Common myeloid progenitor, CD34-positive (primary cell): ENCODE results near the gene AK4.
"Not testable (repeated sequence)": the region's sequence is repeated elsewhere in the genome, so short reads cannot be mapped to it uniquely, and the experiment has no call there.

Experiments
- CTCF ChIA-PET: fragments of 350-600 bp; sonication (Branson Sonifier 250); formaldehyde crosslinking; loops from one replicate; lab custom pipeline; 2021; ENCODE audit warnings: antibody characterized with exemption; lab: Charles Lee
- POLR2A ChIA-PET: fragments of 350-600 bp; sonication (Branson Sonifier 250); formaldehyde crosslinking; loops from one replicate; lab custom pipeline; 2021; ENCODE audit warnings: antibody characterized with exemption; lab: Charles Lee
- DNase-seq, 3 donors: peaks; one replicate each; pipeline versions ENCODE4 v3.0.0 to v3.0.0-alpha.2; 2013
- H3K27ac ChIP-seq, 2 experiments: 1 replicate in 1 of 2; 2 replicates in 1 of 2; pipeline ENCODE4 v1.7.0; 2013; ENCODE audit warnings: inconsistent platforms in 2 of 2, low read length in 2 of 2, mild to moderate bottlenecking in 2 of 2, low read depth in 1 of 2, moderate library complexity in 1 of 2; ENCODE audit not compliant: severe bottlenecking in 2 of 2, insufficient read depth in 1 of 2, poor library complexity in 1 of 2
- H3K27me3 ChIP-seq, 5 experiments: replicated peaks in 2 of 5; 1 replicate in 3 of 5; 2 replicates in 2 of 5; pipeline versions ENCODE4 v1.6.1 to v1.7.0; 2013; ENCODE audit warnings: low read length in 4 of 5, mild to moderate bottlenecking in 2 of 5, moderate library complexity in 2 of 5, inconsistent platforms in 1 of 5; ENCODE audit not compliant: insufficient read depth in 5 of 5, control insufficient read depth in 4 of 5
- H3K36me3 ChIP-seq, 4 experiments: 1 replicate in 2 of 4; 2 replicates in 2 of 4; pipeline versions ENCODE4 v1.6.1 to v1.7.0; 2013; ENCODE audit warnings: low read length in 3 of 4, control low read depth in 1 of 4, mild to moderate bottlenecking in 1 of 4; ENCODE audit not compliant: control insufficient read depth in 4 of 4, insufficient read depth in 4 of 4
- H3K4me1 ChIP-seq, 4 experiments: 1 replicate in 3 of 4; 2 replicates in 1 of 4; pipeline versions ENCODE4 v1.6.1 to v1.7.1; 2013; ENCODE audit warnings: low read length in 3 of 4, mild to moderate bottlenecking in 3 of 4, control low read depth in 1 of 4, inconsistent platforms in 1 of 4, moderate library complexity in 1 of 4; ENCODE audit not compliant: control insufficient read depth in 4 of 4, insufficient read depth in 4 of 4; ENCODE audit errors: control extremely low read depth in 1 of 4
- H3K4me3 ChIP-seq, 7 experiments: 1 replicate in 4 of 7; 2 replicates in 3 of 7; pipeline versions ENCODE4 v1.5.1 to v1.7.0; 2013; ENCODE audit warnings: mild to moderate bottlenecking in 7 of 7, low read length in 6 of 7, moderate library complexity in 6 of 7, inconsistent platforms in 2 of 7, low read depth in 2 of 7, control low read depth in 1 of 7; ENCODE audit not compliant: insufficient read depth in 4 of 7, control insufficient read depth in 1 of 7; ENCODE audit errors: extremely low read depth in 1 of 7
- H3K9me3 ChIP-seq, 5 experiments: 1 replicate in 4 of 5; 2 replicates in 1 of 5; pipeline versions ENCODE4 v1.6.1 to v1.7.1; 2013; ENCODE audit warnings: low read length in 4 of 5, mild to moderate bottlenecking in 2 of 5, inconsistent platforms in 1 of 5, low read depth in 1 of 5, moderate library complexity in 1 of 5; ENCODE audit not compliant: control insufficient read depth in 4 of 5, insufficient read depth in 2 of 5; ENCODE audit errors: control extremely low read depth in 1 of 5
- WGBS: methylation state at CpG from one replicate; pipeline ENCODE4 v1.1.5; 2013; ENCODE audit not compliant: insufficient coverage; 5-methylcytosine and 5-hydroxymethylcytosine counted together

The AK4 gene

DNA sequence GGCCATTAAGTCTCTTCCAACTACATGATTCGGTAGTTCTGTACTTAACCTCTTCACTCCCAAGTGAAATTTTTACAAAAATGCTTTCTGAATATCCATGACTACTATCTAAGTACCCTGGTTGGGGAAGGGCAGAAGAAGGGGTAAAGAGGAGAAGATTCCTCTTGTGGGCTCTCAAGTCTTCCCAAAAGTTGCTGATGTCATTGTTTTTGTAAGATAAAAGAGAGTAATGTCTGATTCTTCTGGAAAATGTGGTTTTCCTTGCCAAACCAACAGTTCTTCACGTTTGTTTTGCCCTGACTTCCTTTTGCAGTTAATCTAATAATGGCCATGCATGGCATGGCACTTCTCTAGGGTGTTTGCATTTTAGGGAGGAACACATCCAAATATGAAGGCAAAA, 34.7 kb upstream of the AK4 start:
- H3K9me3 ChIP-seq = peaks cover 0 to 6% (median 2%) of the 10 kb centered on the region in 5 experiments
- ChIA-PET POLR2A (no interaction called here), CTCF (no interaction called here)
- H3K36me3 ChIP-seq = no peaks in the 10 kb centered on the region
- 0% methylated on average over 1 of the region's 2 CpGs for WGBS
- peaks cover 0 to 21% (median 11%) of the 10 kb centered on the region in 4 experiments for H3K4me1 ChIP-seq
- H3K27ac ChIP-seq = no peak overlapping the region
- peak overlapping the region in 2 of 7 experiments; percentile 6 to 26 for H3K4me3 ChIP-seq
- DNase-seq = peak; percentile 6 to 31 (median 13)
- no peaks in the 10 kb centered on the region for H3K27me3 ChIP-seq

DNA sequence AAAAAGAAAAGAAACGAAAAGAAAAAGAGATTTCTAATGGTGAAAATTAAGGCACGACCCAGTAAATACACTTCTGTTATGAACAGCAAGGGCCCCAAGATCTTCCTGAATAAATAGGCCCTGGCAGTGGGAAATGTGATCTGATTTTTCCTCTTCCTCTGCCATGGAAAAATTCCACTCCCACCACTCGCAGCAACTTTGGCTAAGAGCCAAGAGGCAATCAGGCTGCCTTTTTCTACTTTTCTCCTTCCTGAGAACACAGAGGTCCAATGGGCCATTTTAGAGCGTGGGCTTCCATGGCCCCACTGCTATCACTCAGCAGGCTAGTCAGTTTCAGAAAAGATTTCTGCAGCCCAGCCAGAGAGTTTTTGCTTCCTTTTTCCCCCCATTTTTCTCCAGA, 33.7 kb upstream of the AK4 start:
- WGBS = 70% methylated on average over 2 of the region's 4 CpGs
- no peak overlapping the region for H3K27ac ChIP-seq
- H3K27me3 ChIP-seq = no peaks in the 10 kb centered on the region
- H3K4me1 ChIP-seq = peaks cover 0 to 21% (median 11%) of the 10 kb centered on the region in 4 experiments
- ChIA-PET POLR2A (no interaction called here), CTCF (no interaction called here)
- peaks cover 0 to 6% (median 2%) of the 10 kb centered on the region in 5 experiments for H3K9me3 ChIP-seq
- no peak for DNase-seq
- no peak overlapping the region for H3K4me3 ChIP-seq
- H3K36me3 ChIP-seq = no peaks in the 10 kb centered on the region

DNA sequence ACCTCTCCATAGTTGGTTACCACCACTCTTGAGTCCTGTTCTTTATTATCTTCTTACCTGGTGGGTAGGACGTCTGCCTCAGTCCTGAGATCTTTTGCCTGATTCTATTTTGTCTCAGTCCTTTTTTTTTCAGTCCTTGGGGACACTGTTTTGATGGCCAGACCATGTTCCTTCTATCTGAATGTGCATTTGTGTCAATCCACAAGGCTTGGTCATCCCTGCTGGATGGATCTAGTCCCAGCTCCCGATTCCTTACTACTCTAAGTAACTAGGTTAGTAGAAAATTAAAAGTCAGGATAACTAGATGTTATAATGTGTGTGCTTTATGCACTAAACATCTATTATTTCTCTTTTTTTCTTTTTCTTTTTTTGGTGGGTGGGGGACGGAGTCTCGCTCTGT, 28.1 kb upstream of the AK4 start:
- POLR2A ChIA-PET = interaction anchor here (0.7 kb wide), 1 partner anchor 410 kb away, joined by 3 read pairs; no protein-coding TSS in a partner anchor
- WGBS = 83% methylated on average over 2 of the region's 4 CpGs
- H3K4me3 ChIP-seq = no peak overlapping the region

DNA sequence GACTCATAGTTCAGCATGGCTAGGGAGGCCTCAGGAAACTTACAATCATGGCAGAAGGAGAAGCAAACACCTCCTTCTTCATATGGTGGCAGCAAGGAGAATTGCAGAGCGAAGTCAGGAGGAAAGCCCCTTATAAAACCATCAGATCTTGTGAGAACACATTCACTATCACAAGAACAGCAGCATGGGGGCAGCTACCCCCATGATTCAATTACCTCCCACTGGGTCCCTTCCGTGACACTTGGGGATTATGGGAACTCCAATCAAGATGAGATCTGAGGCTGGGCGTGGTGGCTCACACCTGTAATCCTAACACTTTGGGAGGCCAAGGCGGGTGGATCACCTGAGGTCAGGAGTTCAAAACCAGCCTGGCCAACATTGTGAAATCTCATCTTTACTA, 18.9 kb upstream of the AK4 start:
- H3K4me1 ChIP-seq, POLR2A ChIA-PET, H3K4me3 ChIP-seq, H3K27me3 ChIP-seq, H3K27ac ChIP-seq, H3K9me3 ChIP-seq, H3K36me3 ChIP-seq: not testable (repeated sequence)
- CTCF ChIA-PET = interaction anchor here (1.0 kb wide), 1 partner anchor 64 kb away, joined by 3 read pairs; no protein-coding TSS in a partner anchor
- peak in 1 of 3 donors; percentile 19 for DNase-seq
- WGBS = 100% methylated on average over 1 of the region's 4 CpGs

More for the DNA sequence above, 28.1 kb upstream of the AK4 start:
- H3K36me3 ChIP-seq = no peaks in the 10 kb centered on the region
- peaks cover 0 to 4% (median 0%) of the 10 kb centered on the region in 4 experiments for H3K4me1 ChIP-seq
- no peak overlapping the region for H3K27ac ChIP-seq
- CTCF ChIA-PET = interaction anchor here (1.2 kb wide), 1 partner anchor 11 kb away, joined by 3 read pairs; no protein-coding TSS in a partner anchor
- DNase-seq = no peak
- no peaks in the 10 kb centered on the region for H3K27me3 ChIP-seq
- H3K9me3 ChIP-seq = no peaks in the 10 kb centered on the region

DNA sequence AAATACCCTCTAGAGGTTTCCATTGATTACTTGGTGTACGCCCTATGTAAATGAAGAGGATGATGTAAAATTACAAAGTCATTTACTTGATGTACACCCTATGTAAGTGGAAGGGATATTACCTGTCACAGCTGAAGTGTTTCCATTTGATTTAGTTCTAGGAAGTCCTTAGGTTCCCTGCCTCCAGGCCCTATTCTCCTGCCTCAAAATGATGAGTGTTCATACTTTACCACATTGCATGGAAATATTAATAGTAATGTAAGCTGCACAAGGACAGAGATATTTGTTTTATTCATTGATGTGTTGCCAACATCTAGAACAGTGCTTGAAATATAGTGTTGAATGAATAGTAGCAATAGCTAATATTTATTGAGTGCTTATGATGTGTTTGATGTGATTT, 9.5 kb upstream of the AK4 start:
- Histone ChIP-seq H3K27me3 (no peaks in the 10 kb centered on the region), H3K4me3 (no peak overlapping the region), H3K36me3 (no peaks in the 10 kb centered on the region), H3K27ac (no peak overlapping the region), H3K9me3 (no peaks in the 10 kb centered on the region), H3K4me1 (peaks cover 0 to 5% (median 4%) of the 10 kb centered on the region in 4 experiments)
- CTCF ChIA-PET = interaction anchor here (1.0 kb wide), 1 partner anchor 12 kb away, joined by 3 read pairs; no protein-coding TSS in a partner anchor
- DNase-seq = no peak
- 100% methylated on average over 1 of the region's 1 CpG for WGBS
- POLR2A ChIA-PET = no interaction called here

DNA sequence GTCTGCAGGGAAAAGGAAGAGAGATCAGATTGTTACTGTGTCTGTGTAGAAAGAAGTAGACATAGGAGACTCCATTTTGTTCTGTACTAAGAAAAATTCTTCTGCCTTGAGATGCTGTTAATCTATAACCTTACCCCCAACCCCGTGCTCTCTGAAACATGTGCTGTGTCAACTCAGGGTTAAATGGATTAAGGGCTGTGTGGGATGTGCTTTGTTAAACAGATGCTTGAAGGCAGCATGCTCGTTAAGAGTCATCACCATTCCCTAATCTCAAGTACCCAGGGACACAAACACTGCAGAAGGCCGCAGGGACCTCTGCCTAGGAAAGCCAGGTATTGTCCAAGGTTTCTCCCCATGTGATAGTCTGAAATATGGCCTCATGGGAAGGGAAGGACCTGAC, 8.2 kb upstream of the AK4 start:
- WGBS = no CpG with 5 or more reads among the region's 3 CpGs

DNA sequence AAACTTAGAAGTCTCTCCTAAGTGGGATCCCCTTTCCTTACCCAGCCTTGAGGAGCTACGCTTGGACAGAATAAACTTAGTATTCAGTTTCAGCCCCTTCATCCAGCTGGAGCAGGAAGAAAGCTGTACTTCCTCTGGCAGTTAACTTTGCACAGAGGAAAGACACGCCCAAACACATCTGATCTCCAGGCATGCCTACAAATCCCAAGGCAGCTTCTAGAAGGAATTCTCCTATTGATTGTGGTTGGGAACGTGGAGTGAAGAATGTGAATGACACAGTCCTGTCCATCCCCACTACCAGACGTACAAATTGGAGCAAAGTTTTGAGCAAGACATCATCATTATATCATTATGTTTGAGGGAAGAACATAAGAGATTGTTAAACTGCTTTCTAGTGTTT, 6.6 kb upstream of the AK4 start:
- Histone ChIP-seq H3K4me3 (no peak overlapping the region), H3K9me3 (no peaks in the 10 kb centered on the region), H3K27me3 (peaks cover 0 to 8% (median 3%) of the 10 kb centered on the region in 5 experiments), H3K4me1 (peaks cover 0 to 5% (median 4%) of the 10 kb centered on the region in 4 experiments), H3K36me3 (no peaks in the 10 kb centered on the region), H3K27ac (no peak overlapping the region)
- ChIA-PET CTCF (interaction anchor here (0.7 kb wide), 1 partner anchor 10 kb away, joined by 3 read pairs; no protein-coding TSS in a partner anchor), POLR2A (no interaction called here)
- 43% methylated on average over 1 of the region's 4 CpGs for WGBS
- DNase-seq = no peak

More for the DNA sequence above, 8.2 kb upstream of the AK4 start:
- H3K9me3 ChIP-seq, H3K27me3 ChIP-seq, DNase-seq, H3K36me3 ChIP-seq, CTCF ChIA-PET, H3K4me1 ChIP-seq, POLR2A ChIA-PET, H3K4me3 ChIP-seq, H3K27ac ChIP-seq: not testable (repeated sequence)
